OCI-LY3 (cell line): ENCODE results near the gene CBL.

Experiments used
- EZH2phosphoT487 ChIP-seq: fragments of 200-600 bp; shearing (Covaris generic); IDR thresholded peaks from 2 replicates; pipeline ENCODE4 v1.6.1; 2018; ENCODE audit warnings: antibody characterized with exemption, mixed run types, low read depth
- TF ChIP-seq, protein P1 (sequence below): fragments of 200-600, 300-600 bp; sonication (generic); IDR thresholded peaks from 2 replicates; pipeline ENCODE4 v1.5.1; 2014; ENCODE audit warnings: antibody characterized with exemption, low read length, low read depth

DNA sequence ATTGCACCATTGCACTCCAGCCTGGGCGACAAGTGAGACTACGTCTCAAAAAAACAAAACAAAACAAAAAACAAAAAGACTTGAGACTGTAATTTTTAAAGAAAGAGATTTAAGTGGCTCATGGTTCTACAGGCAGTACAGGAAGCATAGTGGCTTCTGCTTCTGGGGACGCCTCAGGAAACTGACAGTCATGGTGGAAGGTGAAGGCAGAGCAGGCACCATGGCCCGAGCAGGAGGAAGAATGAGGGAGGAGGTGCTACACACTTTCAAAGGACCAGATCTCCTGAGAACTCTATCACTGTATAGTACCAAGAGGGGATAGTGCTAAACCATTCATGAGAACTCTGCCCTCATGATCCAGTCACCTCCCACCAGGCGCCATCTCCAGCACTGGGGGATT, 52.0 kb downstream of the CBL start:
- TF ChIP-seq, protein P1, sequence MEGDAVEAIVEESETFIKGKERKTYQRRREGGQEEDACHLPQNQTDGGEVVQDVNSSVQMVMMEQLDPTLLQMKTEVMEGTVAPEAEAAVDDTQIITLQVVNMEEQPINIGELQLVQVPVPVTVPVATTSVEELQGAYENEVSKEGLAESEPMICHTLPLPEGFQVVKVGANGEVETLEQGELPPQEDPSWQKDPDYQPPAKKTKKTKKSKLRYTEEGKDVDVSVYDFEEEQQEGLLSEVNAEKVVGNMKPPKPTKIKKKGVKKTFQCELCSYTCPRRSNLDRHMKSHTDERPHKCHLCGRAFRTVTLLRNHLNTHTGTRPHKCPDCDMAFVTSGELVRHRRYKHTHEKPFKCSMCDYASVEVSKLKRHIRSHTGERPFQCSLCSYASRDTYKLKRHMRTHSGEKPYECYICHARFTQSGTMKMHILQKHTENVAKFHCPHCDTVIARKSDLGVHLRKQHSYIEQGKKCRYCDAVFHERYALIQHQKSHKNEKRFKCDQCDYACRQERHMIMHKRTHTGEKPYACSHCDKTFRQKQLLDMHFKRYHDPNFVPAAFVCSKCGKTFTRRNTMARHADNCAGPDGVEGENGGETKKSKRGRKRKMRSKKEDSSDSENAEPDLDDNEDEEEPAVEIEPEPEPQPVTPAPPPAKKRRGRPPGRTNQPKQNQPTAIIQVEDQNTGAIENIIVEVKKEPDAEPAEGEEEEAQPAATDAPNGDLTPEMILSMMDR: no peak
- no peak for TF ChIP-seq EZH2phosphoT487
